Natural killer cell (primary cell): ENCODE data around the gene C1QB. TPM values are rescaled to one million over a fixed set of nuclear protein-coding genes. Genes with fewer than 3 reads are reported as not detected.

Source experiments
- ATAC-seq, 3 donors: fragments of 150-1000 bp in 2 of 3; fragments of 200-7000 bp in 1 of 3; cut with Tn5 transposase; 1 replicate in 1 of 3; 2 replicates in 2 of 3; pipeline ENCODE4 v1.10.0; 2021; ENCODE audit warnings: mild to moderate bottlenecking in 2 of 3, moderate library complexity in 2 of 3
- DNase-seq, 2 donors: peaks; one replicate each; pipeline versions ENCODE4 v3.0.0 to v3.0.0-alpha.2; 2013 to 2021; ENCODE audit warnings: mixed read lengths in 1 of 2
- H3K27ac ChIP-seq: one replicate; pipeline ENCODE4 v1.5.1; 2013; ENCODE audit warnings: mild to moderate bottlenecking, low read length
- H3K27me3 ChIP-seq: one replicate; pipeline ENCODE4 v1.6.1; 2013; ENCODE audit warnings: low read length; ENCODE audit not compliant: control insufficient read depth, insufficient read depth
- H3K36me3 ChIP-seq: one replicate; pipeline ENCODE4 v1.6.1; 2013; ENCODE audit warnings: low read length; ENCODE audit not compliant: control insufficient read depth, insufficient read depth
- H3K4me1 ChIP-seq: one replicate; pipeline ENCODE4 v1.6.1; 2013; ENCODE audit warnings: low read length; ENCODE audit not compliant: control insufficient read depth, insufficient read depth
- H3K4me3 ChIP-seq: one replicate; pipeline ENCODE4 v1.5.1; 2013; ENCODE audit warnings: low read length
- H3K9me3 ChIP-seq: one replicate; pipeline ENCODE4 v1.6.1; 2013; ENCODE audit warnings: low read length; ENCODE audit not compliant: control insufficient read depth, insufficient read depth
- H3K27ac Mint-ChIP-seq, 2 donors: one replicate each; pipeline ENCODE4 v1.8.0; 2022; ENCODE audit warnings: mild to moderate bottlenecking in 2 of 2, mixed read lengths in 2 of 2, moderate library complexity in 1 of 2
- H3K27me3 Mint-ChIP-seq, 2 donors: one replicate each; pipeline ENCODE4 v1.8.0; 2022; ENCODE audit warnings: low read depth in 2 of 2, mixed read lengths in 2 of 2
- H3K36me3 Mint-ChIP-seq: one replicate; pipeline ENCODE4 v1.8.0; 2022; ENCODE audit warnings: mixed read lengths
- H3K4me1 Mint-ChIP-seq, 2 donors: one replicate each; pipeline ENCODE4 v1.8.0; 2022; ENCODE audit warnings: mixed read lengths in 2 of 2
- H3K4me3 Mint-ChIP-seq: one replicate; pipeline ENCODE4 v1.8.0; 2022; ENCODE audit warnings: mild to moderate bottlenecking, moderate library complexity, mixed read lengths
- H3K9me3 Mint-ChIP-seq, 2 donors: one replicate each; pipeline ENCODE4 v1.8.0; 2022; ENCODE audit warnings: mixed read lengths in 2 of 2
- CTCF ChIP-seq: fragments of 200-600 bp; IDR thresholded peaks from one replicate; pipeline ENCODE4 v1.8.0; 2022; ENCODE audit warnings: antibody characterized with exemption
- WGBS: methylation state at CpG from one replicate; pipeline ENCODE4 v1.1.7; 2013; ENCODE audit warnings: missing lambda C conversion rate; ENCODE audit not compliant: insufficient coverage; 5-methylcytosine and 5-hydroxymethylcytosine counted together
- intact Hi-C: fragments of 100-400 bp; cut with micrococcal nuclease; formaldehyde crosslinking; loops from one replicate; pipeline ENCODE4 v1.14.2; 2022
- total RNA-seq, 4 donors: library from RNA; stranded (reverse); fragments of 120-200 nt in 1 of 4; gene quantifications; one replicate each; pipeline versions ENCODE4 v1.2.3 to v1.2.4, GENCODE V29; 2013 to 2022

The C1QB gene
- total RNA-seq, 3 donors from 2014 or later (not counting 1 experiment from before 2014, with no cell fraction given) = 0.70 to 1.3 TPM; not detected in 1

- no peaks in the 10 kb centered on the region for H3K4me1 ChIP-seq
- no peak overlapping the region for H3K4me3 ChIP-seq
- intact Hi-C loops = no loop called here
- no peak overlapping the region for H3K27ac ChIP-seq
- ATAC-seq (no peak), DNase-seq (no peak)
- no peaks in the 10 kb centered on the region for H3K36me3 ChIP-seq
- H3K4me3 Mint-ChIP-seq = no peak overlapping the region
- TF ChIP-seq CTCF = no peak
- WGBS = 91% methylated on average over 19 of the region's 19 CpGs
- no peaks in the 10 kb centered on the region for H3K36me3 Mint-ChIP-seq
- H3K4me1 Mint-ChIP-seq = no peaks in the 10 kb centered on the region
- no peaks in the 10 kb centered on the region for H3K27me3 ChIP-seq
- H3K27ac Mint-ChIP-seq = no peak overlapping the region
- no peaks in the 10 kb centered on the region for H3K9me3 ChIP-seq
- peaks cover 0 to 3% of the 10 kb centered on the region in 2 donors for H3K27me3 Mint-ChIP-seq
- no peaks in the 10 kb centered on the region for H3K9me3 Mint-ChIP-seq
These were observed 7.7 kb downstream of the C1QB start for GRCh38 chr1:22660716-22661241.

GRCh38 chr1:22661880-22662279 lies 8.8 kb downstream of the C1QB start:
- ATAC-seq (no peak), DNase-seq (no peak)
- Histone ChIP-seq H3K4me3 (no peak overlapping the region), H3K27me3 (no peaks in the 10 kb centered on the region), H3K9me3 (no peaks in the 10 kb centered on the region), H3K27ac (no peak overlapping the region), H3K4me1 (no peaks in the 10 kb centered on the region), H3K36me3 (no peaks in the 10 kb centered on the region)
- H3K4me3 Mint-ChIP-seq = no peak overlapping the region
- no peaks in the 10 kb centered on the region for H3K4me1 Mint-ChIP-seq
- TF ChIP-seq CTCF = no peak
- H3K27me3 Mint-ChIP-seq = peaks cover 0 to 3% of the 10 kb centered on the region in 2 donors
- no peaks in the 10 kb centered on the region for H3K9me3 Mint-ChIP-seq
- no peaks in the 10 kb centered on the region for H3K36me3 Mint-ChIP-seq
- no peak overlapping the region for H3K27ac Mint-ChIP-seq
- intact Hi-C loops = no loop called here
- 81% methylated on average over 2 of the region's 2 CpGs for WGBS

- 86% methylated on average over 4 of the region's 5 CpGs for WGBS
- intact Hi-C loops = no loop called here
- no peaks in the 10 kb centered on the region for H3K4me1 ChIP-seq
- no peak overlapping the region for H3K27ac ChIP-seq
- H3K4me3 ChIP-seq = no peak overlapping the region
- peaks cover 0 to 3% of the 10 kb centered on the region in 2 donors for H3K27me3 Mint-ChIP-seq
- no peaks in the 10 kb centered on the region for H3K36me3 Mint-ChIP-seq
- DNase-seq = no peak
- no peak overlapping the region for H3K27ac Mint-ChIP-seq
- H3K4me3 Mint-ChIP-seq = no peak overlapping the region
- TF ChIP-seq CTCF = no peak
- no peaks in the 10 kb centered on the region for H3K9me3 Mint-ChIP-seq
- no peaks in the 10 kb centered on the region for H3K9me3 ChIP-seq
- H3K4me1 Mint-ChIP-seq = no peaks in the 10 kb centered on the region
- H3K36me3 ChIP-seq = no peaks in the 10 kb centered on the region
- ATAC-seq = no peak
- no peaks in the 10 kb centered on the region for H3K27me3 ChIP-seq
These were observed 9.3 kb downstream of the C1QB start for GRCh38 chr1:22662318-22662717.

GRCh38 chr1:22662986-22663408 lies 10.0 kb downstream of the C1QB start:
- Mint-ChIP-seq H3K36me3 (no peaks in the 10 kb centered on the region), H3K9me3 (no peaks in the 10 kb centered on the region), H3K4me1 (no peaks in the 10 kb centered on the region), H3K27me3 (peaks cover 6 to 7% of the 10 kb centered on the region in 2 donors), H3K4me3 (no peak overlapping the region), H3K27ac (no peak overlapping the region)
- H3K9me3 ChIP-seq = no peaks in the 10 kb centered on the region
- H3K27ac ChIP-seq = no peak overlapping the region
- H3K4me1 ChIP-seq = no peaks in the 10 kb centered on the region
- H3K27me3 ChIP-seq = no peaks in the 10 kb centered on the region
- H3K4me3 ChIP-seq = no peak overlapping the region
- no peaks in the 10 kb centered on the region for H3K36me3 ChIP-seq
- DNase-seq (no peak), ATAC-seq (no peak)
- intact Hi-C loops = no loop called here
- WGBS = 88% methylated on average over 8 of the region's 8 CpGs
- TF ChIP-seq CTCF = no peak
